ENCODE data around the gene MYOD1. TPM values are rescaled to one million over a fixed set of nuclear protein-coding genes. Genes with fewer than 3 reads are reported as not detected.

MYOD1 gene
- total RNA-seq, 1 experiment from 2014 or later = not detected

DNA sequence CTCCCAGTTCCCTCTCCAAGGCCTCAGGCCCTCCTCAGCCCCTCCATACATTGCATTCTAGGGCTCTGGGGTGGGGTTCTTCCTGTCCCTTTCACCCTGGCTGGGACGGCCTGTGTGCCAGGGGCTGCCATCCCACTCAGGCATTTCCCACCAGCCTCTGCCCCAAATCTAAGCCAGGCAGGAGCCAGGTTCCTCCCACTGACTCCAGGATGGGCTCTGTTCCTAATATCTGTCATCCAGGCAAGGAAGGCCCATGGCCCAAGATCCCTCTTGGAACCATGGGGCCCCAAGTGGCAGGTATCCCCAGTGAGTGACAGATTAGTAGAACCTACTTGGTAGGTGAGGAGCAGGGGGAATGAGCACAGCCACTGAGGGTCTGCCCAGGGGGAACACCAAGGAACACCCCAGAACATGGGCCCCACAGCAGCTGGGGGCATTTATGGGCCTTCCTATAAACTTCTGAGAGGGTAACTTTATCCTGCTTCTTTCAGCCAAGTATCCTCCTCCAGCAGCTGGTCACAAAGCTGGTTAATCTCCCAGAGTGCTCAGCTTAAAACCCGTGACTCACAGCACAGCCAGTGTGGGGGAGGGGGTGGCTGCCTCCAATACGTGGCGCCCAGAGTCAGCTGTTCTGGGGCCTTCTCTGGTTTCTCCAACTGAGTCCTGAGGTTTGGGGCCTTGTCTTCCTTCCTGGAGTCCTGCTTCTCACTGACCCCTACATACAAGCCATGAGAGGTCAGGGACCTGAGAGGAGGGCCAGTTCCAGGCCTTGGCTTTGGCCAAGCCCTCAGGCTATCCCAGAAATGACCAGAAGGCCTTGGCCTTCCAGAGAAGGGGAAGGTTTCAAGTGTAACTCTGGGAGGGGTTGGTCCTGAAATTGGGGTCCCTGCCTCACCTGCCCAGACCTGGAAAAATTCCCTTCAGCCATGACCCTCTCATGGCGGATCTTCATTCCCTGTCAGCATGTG, 19.9 kb upstream of the MYOD1 start:
- DNase-seq (ENCODE audit: low spot score) = no peak
- in situ Hi-C loops (cut with HindIII; ENCODE audit: low sequenced_read_pairs) = no loop called here

- in situ Hi-C loops (cut with HindIII; ENCODE audit: low sequenced_read_pairs) = no loop called here
These were observed 18.4 kb upstream of the MYOD1 start for GRCh38 chr11:17700991-17701390.

GRCh38 chr11:17702876-17703275, 16.5 kb upstream of the MYOD1 start:
- in situ Hi-C loops (cut with HindIII; ENCODE audit: low sequenced_read_pairs) = no loop called here
- no peak for DNase-seq (ENCODE audit: low spot score)

More at GRCh38 chr11:17700991-17701390, 18.4 kb upstream of the MYOD1 start:
- no peak for DNase-seq (ENCODE audit: low spot score)

GRCh38 chr11:17703951-17704350, 15.4 kb upstream of the MYOD1 start:
- DNase-seq (ENCODE audit: low spot score) = no peak
- in situ Hi-C loops (cut with HindIII; ENCODE audit: low sequenced_read_pairs) = no loop called here

GRCh38 chr11:17707830-17708229, 11.5 kb upstream of the MYOD1 start:
- in situ Hi-C loops (cut with HindIII; ENCODE audit: low sequenced_read_pairs) = no loop called here

GRCh38 chr11:17711836-17712235, 7.5 kb upstream of the MYOD1 start:
- in situ Hi-C loops (cut with HindIII; ENCODE audit: low sequenced_read_pairs) = no loop called here
- no peak for DNase-seq (ENCODE audit: low spot score)

More at GRCh38 chr11:17707830-17708229, 11.5 kb upstream of the MYOD1 start:
- no peak for DNase-seq (ENCODE audit: low spot score)

- no peak for DNase-seq (ENCODE audit: low spot score)
- in situ Hi-C loops (cut with HindIII; ENCODE audit: low sequenced_read_pairs) = no loop called here
These were observed 5.5 kb upstream of the MYOD1 start for GRCh38 chr11:17713851-17714250.

DNA sequence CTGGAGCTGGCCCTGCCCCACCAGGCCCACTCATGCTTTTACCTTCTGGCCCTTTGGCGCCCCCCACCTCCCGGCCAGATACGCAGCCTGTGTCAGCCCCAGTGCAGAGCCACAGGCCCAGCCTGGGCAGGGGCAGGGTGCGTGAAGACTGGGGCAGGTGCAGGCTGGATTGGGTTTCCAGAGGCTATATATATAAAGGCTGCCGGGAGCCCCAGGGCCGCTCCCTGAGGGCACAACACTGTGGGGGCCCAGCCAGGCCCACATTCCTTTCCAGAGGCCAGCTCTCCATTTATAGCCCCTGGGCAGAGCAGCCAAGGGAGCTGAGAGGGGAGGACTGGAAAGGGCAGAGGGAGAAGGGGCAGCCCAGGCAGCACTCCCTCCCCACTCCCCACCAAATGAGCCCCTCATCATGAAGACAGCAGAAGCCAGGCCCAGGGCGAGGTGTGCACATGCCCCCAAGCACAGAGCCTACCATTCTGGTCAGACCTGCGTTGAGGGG, 5.0 kb upstream of the MYOD1 start:
- DNase-seq (ENCODE audit: low spot score) = no peak
- in situ Hi-C loops (cut with HindIII; ENCODE audit: low sequenced_read_pairs) = no loop called here

- in situ Hi-C loops (cut with HindIII; ENCODE audit: low sequenced_read_pairs) = no loop called here
These were observed 4.5 kb upstream of the MYOD1 start for GRCh38 chr11:17714870-17715269.

DNA sequence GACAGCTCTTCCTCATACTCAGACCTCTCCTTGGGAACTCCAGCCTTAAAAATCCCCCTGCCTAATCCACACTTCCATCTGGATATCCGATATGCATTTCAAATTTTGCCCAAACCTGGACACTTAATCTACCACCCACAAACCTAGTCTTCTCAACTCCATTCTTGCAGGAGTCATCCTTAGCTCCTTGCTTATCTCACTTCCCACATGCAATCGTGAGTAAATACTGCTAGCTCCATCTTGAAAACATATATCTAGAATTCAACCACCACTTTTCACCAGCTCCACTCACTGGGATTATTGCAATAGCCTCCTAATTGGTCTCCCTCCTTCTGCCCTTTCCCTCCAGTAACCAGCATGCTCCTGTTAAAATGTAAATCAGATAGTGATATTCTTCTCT, 2.6 kb upstream of the MYOD1 start:
- no peak for DNase-seq (ENCODE audit: low spot score)
- in situ Hi-C loops (cut with HindIII; ENCODE audit: low sequenced_read_pairs) = no loop called here

More at GRCh38 chr11:17714870-17715269, 4.5 kb upstream of the MYOD1 start:
- DNase-seq (ENCODE audit: low spot score) = no peak

DNA sequence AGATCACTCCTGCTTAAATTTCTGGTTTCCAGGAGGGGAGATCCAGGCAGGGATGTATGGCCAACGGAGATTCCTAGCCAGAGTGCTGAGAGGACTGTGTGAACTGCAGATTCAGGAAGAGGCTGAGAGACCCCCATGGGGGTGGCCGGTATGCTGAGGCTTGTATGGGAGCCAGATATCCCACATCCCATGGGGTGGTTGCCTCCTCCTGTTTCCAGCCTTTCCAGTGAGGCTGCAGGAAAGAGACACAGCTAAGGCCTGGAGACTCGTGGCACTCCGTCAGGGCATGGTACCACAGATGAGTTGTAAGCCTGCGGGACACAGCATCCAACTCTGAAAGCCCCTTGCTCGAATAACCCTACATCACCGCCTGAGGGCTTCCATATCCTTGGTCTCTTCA, 1.4 kb upstream of the MYOD1 start:
- no peak for DNase-seq (ENCODE audit: low spot score)
- in situ Hi-C loops (cut with HindIII; ENCODE audit: low sequenced_read_pairs) = no loop called here

DNA sequence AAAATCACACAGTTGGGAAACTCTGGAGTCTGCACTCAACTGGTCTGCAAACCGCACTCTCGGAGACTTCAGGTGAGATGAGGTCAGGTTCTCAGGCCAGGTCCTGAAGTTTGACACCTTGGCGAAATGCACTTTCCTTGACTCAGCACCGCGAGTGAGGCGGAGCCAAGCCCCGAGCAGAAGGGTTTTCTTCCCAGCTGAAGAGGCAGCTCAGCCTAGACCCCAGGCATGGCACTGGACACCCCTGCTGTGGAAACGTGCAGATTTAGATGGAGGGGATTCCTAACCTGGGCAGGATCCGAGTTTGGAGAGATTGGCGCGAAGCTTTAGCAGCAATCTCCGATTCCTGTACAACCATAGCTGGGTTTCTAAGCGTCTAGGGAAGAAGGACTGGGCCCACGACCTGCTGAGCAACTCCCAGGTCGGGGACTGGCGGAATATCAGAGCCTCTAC, 835 bp upstream of the MYOD1 start:
- no peak for DNase-seq (ENCODE audit: low spot score)
- in situ Hi-C loops (cut with HindIII; ENCODE audit: low sequenced_read_pairs) = no loop called here

GRCh38 chr11:17719938-17720795, 796 bp downstream of the MYOD1 start:
- no peak for DNase-seq (ENCODE audit: low spot score)
- in situ Hi-C loops (cut with HindIII; ENCODE audit: low sequenced_read_pairs) = no loop called here

DNA sequence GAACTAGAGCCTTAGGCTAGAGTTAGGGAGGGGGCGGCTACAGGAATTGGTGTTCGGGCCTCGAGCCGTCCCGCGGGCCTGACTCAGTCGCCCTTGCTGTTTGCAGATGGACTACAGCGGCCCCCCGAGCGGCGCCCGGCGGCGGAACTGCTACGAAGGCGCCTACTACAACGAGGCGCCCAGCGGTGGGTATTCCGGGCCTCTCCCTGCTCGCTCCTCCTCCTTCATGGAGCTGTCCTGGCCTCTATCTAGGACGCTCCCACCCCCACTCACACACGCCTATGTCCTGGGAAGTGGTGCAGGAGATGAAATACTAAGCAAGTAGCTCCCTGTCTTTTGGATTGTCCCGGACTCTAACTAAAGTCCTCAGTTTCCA, 1.4 kb downstream of the MYOD1 start:
- no peak for DNase-seq (ENCODE audit: low spot score)
- in situ Hi-C loops (cut with HindIII; ENCODE audit: low sequenced_read_pairs) = no loop called here

DNA sequence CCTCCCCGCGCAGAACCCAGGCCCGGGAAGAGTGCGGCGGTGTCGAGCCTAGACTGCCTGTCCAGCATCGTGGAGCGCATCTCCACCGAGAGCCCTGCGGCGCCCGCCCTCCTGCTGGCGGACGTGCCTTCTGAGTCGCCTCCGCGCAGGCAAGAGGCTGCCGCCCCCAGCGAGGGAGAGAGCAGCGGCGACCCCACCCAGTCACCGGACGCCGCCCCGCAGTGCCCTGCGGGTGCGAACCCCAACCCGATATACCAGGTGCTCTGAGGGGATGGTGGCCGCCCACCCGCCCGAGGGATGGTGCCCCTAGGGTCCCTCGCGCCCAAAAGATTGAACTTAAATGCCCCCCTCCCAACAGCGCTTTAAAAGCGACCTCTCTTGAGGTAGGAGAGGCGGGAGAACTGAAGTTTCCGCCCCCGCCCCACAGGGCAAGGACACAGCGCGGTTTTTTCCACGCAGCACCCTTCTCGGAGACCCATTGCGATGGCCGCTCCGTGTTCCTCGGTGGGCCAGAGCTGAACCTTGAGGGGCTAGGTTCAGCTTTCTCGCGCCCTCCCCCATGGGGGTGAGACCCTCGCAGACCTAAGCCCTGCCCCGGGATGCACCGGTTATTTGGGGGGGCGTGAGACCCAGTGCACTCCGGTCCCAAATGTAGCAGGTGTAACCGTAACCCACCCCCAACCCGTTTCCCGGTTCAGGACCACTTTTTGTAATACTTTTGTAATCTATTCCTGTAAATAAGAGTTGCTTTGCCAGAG, 2.0 kb downstream of the MYOD1 start:
- no peak for DNase-seq (ENCODE audit: low spot score)
- in situ Hi-C loops (cut with HindIII; ENCODE audit: low sequenced_read_pairs) = no loop called here

DNA sequence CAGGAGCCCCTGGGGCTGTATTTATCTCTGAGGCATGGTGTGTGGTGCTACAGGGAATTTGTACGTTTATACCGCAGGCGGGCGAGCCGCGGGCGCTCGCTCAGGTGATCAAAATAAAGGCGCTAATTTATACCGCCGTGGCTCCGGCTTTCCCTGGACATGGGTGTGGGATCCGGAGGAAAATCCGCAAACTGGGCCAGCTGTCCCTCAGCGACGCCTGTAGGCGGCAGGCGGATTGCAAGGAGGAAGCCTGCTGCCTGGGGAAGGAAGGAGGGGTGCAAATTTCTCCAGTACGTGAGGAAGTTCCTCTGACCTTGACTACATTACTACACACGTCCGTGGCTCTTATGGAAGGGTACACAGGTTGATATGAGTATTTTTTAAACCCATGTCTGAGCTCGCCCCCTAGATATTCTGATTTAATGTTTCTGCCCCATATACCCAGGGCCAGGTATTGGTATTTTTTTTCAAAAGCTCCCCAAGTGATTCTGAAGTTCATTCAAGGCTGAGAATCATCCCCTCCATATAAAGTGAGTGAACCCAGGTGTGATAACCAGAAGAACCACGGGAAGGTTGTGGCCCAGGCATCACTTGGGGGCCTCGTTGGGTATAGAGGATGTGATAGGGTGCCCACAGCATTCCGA, 2.8 kb downstream of the MYOD1 start:
- DNase-seq (ENCODE audit: low spot score) = peak; percentile 70
- in situ Hi-C loops (cut with HindIII; ENCODE audit: low sequenced_read_pairs) = no loop called here

DNA sequence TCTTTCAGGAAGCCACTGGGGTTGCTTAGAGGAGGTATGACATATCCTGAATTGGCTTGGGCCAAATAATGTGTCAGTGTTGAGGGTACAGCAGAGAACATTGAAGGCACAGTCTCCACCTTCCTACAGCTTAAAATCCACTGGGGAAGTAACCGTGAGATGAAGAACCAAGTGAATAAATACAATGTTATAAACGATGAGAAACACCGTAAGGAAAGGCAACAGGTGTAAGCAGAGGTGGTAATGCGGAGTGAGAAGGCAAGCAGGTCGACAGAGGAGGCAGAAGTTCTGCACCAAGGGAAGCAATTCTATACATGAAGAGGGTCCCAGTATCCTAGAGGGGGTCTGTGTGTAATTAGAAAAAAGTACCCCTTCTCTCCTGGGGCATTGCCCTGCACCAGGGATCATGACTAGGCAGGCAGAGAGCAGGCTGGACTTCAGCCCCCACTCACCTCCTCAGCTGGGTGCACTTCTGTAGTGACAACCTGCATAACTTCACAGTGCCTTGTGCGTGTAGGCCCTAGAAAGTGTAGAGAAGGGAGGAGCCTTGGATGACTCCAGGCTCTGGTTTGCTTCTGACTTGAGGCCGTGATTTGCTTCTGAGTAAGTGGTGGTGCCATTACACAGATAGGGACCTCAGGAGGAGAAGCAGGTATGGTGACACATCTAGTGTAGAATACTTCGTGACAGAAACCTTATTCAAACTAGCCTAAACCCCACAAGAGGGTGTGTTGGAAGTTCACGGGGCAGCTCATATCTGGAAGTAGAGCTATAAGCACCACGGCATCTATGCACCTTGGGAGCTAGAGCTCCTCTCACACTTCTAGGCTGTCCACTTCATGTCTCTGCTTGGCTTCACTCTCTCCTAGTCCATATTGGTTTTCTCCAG, 4.9 kb downstream of the MYOD1 start:
- in situ Hi-C loops (cut with HindIII; ENCODE audit: low sequenced_read_pairs) = no loop called here

GRCh38 chr11:17725174-17725573, 5.8 kb downstream of the MYOD1 start:
- in situ Hi-C loops (cut with HindIII; ENCODE audit: low sequenced_read_pairs) = loop anchor here (25.0 kb wide), 1 partner anchor 262 kb away; no protein-coding TSS in a partner anchor
- DNase-seq (ENCODE audit: low spot score) = no peak

More for the DNA sequence above, 4.9 kb downstream of the MYOD1 start:
- no peak for DNase-seq (ENCODE audit: low spot score)

Measured in G401 (cell line).